ENCODE results near the gene DPYD.

DPYD gene

GRCh38 chr1:97066860-97067259 lies 854.0 kb downstream of the DPYD start:
- no peaks in the 10 kb centered on the region for H3K9me3 ChIP-seq (ENCODE audit: low read length)
- TF ChIP-seq EZH2 (IDR thresholded peaks at IDR 0.05; ENCODE audit: borderline replicate concordance, low read length): no peak
- no peak for TF ChIP-seq CTCF (IDR thresholded peaks at IDR 0.05; ENCODE audit: low read length)

GRCh38 chr1:97063532-97063931 lies 857.3 kb downstream of the DPYD start:
- no peak overlapping the region for H3K4me2 ChIP-seq (ENCODE audit: low read length)
- no peak for TF ChIP-seq EZH2 (IDR thresholded peaks at IDR 0.05; ENCODE audit: borderline replicate concordance, low read length)
- TF ChIP-seq CTCF (IDR thresholded peaks at IDR 0.05; ENCODE audit: low read length): no peak
- H3K9ac ChIP-seq (ENCODE audit: low read length): no peak overlapping the region
- H3K27me3 ChIP-seq (ENCODE audit: insufficient read depth, low read length): no peaks in the 10 kb centered on the region
- H3F3A ChIP-seq (ENCODE audit: insufficient read depth, low read length): no peaks in the 10 kb centered on the region
- no peak overlapping the region for H2AFZ ChIP-seq (ENCODE audit: low read length)
- H3K27ac ChIP-seq (ENCODE audit: low read depth, low read length, poor library complexity, severe bottlenecking): no peak overlapping the region
- H3K36me3 ChIP-seq (ENCODE audit: insufficient read depth, low read length): no peaks in the 10 kb centered on the region
- H3K4me1 ChIP-seq (ENCODE audit: insufficient read depth, low read length, severe bottlenecking): no peaks in the 10 kb centered on the region
- 0 out of 2 replicates have a peak, but pooled peaks cover 3% of the 10 kb centered on the region for H3K9me3 ChIP-seq (ENCODE audit: low read length)
- H3K79me2 ChIP-seq (ENCODE audit: insufficient read depth, low read length): no peaks in the 10 kb centered on the region
- no peaks in the 10 kb centered on the region for H3K9me2 ChIP-seq (ENCODE audit: low read depth, low read length)
- no peaks in the 10 kb centered on the region for H4K20me1 ChIP-seq (ENCODE audit: insufficient read depth, low read length)
- no peak overlapping the region for H3K4me3 ChIP-seq (ENCODE audit: low read depth, low read length, poor library complexity, severe bottlenecking)

More at GRCh38 chr1:97066860-97067259, 854.0 kb downstream of the DPYD start:
- Histone ChIP-seq H3F3A (ENCODE audit: insufficient read depth, low read length) (no peaks in the 10 kb centered on the region), H2AFZ (ENCODE audit: low read length) (no peak overlapping the region), H3K4me3 (ENCODE audit: low read depth, low read length, poor library complexity, severe bottlenecking) (no peak overlapping the region), H4K20me1 (ENCODE audit: insufficient read depth, low read length) (no peaks in the 10 kb centered on the region), H3K9me2 (ENCODE audit: low read depth, low read length) (no peaks in the 10 kb centered on the region), H3K79me2 (ENCODE audit: insufficient read depth, low read length) (no peaks in the 10 kb centered on the region), H3K36me3 (ENCODE audit: insufficient read depth, low read length) (no peaks in the 10 kb centered on the region), H3K27ac (ENCODE audit: low read depth, low read length, poor library complexity, severe bottlenecking) (no peak overlapping the region), H3K9ac (ENCODE audit: low read length) (no peak overlapping the region), H3K4me1 (ENCODE audit: insufficient read depth, low read length, severe bottlenecking) (no peaks in the 10 kb centered on the region), H3K27me3 (ENCODE audit: insufficient read depth, low read length) (no peaks in the 10 kb centered on the region), H3K4me2 (ENCODE audit: low read length) (no peak overlapping the region)

GRCh38 chr1:97061604-97062003 lies 859.2 kb downstream of the DPYD start:
- Histone ChIP-seq H4K20me1 (ENCODE audit: insufficient read depth, low read length) (no peaks in the 10 kb centered on the region), H3K9me2 (ENCODE audit: low read depth, low read length) (no peaks in the 10 kb centered on the region), H3K9me3 (ENCODE audit: low read length) (0 out of 2 replicates have a peak, but pooled peaks cover 3% of the 10 kb centered on the region), H3K79me2 (ENCODE audit: insufficient read depth, low read length) (no peaks in the 10 kb centered on the region), H3K27ac (ENCODE audit: low read depth, low read length, poor library complexity, severe bottlenecking) (no peak overlapping the region), H3K4me2 (ENCODE audit: low read length) (no peak overlapping the region), H2AFZ (ENCODE audit: low read length) (no peak overlapping the region), H3F3A (ENCODE audit: insufficient read depth, low read length) (no peaks in the 10 kb centered on the region), H3K9ac (ENCODE audit: low read length) (no peak overlapping the region), H3K4me1 (ENCODE audit: insufficient read depth, low read length, severe bottlenecking) (no peaks in the 10 kb centered on the region), H3K4me3 (ENCODE audit: low read depth, low read length, poor library complexity, severe bottlenecking) (no peak overlapping the region), H3K36me3 (ENCODE audit: insufficient read depth, low read length) (no peaks in the 10 kb centered on the region), H3K27me3 (ENCODE audit: insufficient read depth, low read length) (no peaks in the 10 kb centered on the region)
- TF ChIP-seq EZH2 (IDR thresholded peaks at IDR 0.05; ENCODE audit: borderline replicate concordance, low read length) (no peak), CTCF (IDR thresholded peaks at IDR 0.05; ENCODE audit: low read length) (no peak)

Data from OCI-LY1 (cell line).